Neural cell (in vitro differentiated cells): Measurements from ENCODE around the gene THBD.

ENCODE experiments used
- CTCF ChIP-seq: fragments of 450-650 bp; IDR thresholded peaks from 2 replicates; pipeline ENCODE4 v1.5.1; 2014; ENCODE audit warnings: antibody characterized with exemption, mild to moderate bottlenecking, moderate library complexity; ENCODE audit not compliant: poor library complexity, severe bottlenecking
- EZH2 ChIP-seq: fragments of 200-600, 300-800 bp; shearing (Covaris generic), sonication (generic); IDR thresholded peaks from 2 replicates; pipeline ENCODE4 v1.6.1; 2014; ENCODE audit warnings: antibody characterized with exemption, low read length, borderline replicate concordance, mild to moderate bottlenecking; ENCODE audit not compliant: insufficient read depth, poor library complexity, severe bottlenecking

GRCh38 chr20:23036371-23036770 lies 13.1 kb downstream of the THBD start:
- TF ChIP-seq CTCF (no peak), EZH2 (no peak)
